Endometrium (tissue), 2 donors: ENCODE results near the gene MEMO1.
"Not testable (repeated sequence)": the region's sequence is repeated elsewhere in the genome, so short reads cannot be mapped to it uniquely, and the experiment has no call there.

Experiments
- FAIRE-seq: peaks from 2 replicates; lab custom pipeline; 2012; peaks lifted over from hg19 to GRCh38; lab: Jason Lieb, UNC
- donor health status: control.
- donor health status: control.

MEMO1 gene

GRCh38 chr2:31998731-31999383 lies 12.0 kb downstream of the MEMO1 start:
- FAIRE-seq, result no peak

GRCh38 chr2:31997653-31998052 lies 13.2 kb downstream of the MEMO1 start:
- no peak for FAIRE-seq

DNA sequence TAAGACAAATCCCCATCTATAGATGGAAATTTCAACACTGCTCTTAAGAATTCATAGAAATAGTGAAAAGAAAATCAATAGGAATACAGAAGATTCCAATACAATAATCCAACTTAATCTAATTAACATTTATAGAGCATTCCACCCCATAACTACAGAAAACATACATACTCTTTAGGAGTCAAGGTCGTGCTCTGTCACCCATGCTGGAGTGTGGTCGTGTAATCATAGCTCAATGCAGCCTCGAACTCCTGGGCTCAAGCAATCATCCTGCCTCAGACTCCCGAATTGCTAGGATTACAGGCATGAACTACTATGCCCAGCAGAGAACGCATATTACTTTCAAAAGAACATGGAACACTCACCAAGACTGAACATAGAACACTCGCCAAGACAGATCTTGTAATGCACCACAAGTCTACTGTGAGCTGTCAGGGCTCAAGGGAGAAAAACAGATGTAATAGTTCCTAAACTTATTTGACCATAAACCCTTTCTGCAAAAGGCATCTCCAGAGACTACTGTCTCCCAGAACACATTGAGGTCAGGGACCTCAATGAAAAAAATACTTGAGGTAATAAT lies 14.1 kb downstream of the MEMO1 start:
- FAIRE-seq, result no peak

DNA sequence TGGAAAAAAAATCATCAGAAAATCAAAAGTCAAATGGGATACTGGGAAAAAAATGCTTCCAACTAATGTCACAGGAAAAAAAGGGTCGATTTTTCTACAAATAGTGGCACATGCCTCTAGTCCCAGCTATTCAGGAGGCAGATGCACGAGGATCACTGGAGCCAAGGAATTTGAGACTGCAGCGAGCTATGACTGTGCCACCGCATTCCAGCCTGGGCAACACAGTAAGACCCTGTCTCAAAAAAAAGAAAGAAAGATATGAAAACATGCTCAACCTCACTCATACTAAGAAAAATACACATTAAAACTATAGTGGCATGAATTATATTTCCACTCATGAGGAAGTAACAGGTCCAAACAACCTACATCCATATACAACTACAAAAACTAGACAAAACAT lies 17.9 kb downstream of the MEMO1 start:
- FAIRE-seq, result no peak

- FAIRE-seq, result no peak
These were observed 18.7 kb downstream of the MEMO1 start for GRCh38 chr2:31992025-31992579.

DNA sequence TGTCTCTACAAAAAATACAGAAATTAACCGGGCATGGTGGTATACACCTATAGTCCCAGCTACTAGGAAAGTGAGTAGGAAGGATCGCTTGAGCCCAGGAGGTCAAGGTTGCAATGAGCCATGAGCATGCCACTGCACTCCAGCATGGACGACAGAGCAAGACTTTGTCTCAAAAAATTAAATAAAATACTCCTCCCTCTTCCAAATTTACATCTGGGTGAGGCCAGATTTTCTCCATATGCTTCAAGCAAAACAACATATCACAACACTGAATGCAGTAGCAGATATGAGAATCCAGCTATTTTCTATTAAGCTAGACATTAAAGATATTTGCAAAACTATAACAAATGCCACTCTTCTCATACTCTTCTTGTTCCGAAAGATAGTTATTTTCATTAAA lies 20.9 kb downstream of the MEMO1 start:
- FAIRE-seq, result no peak

DNA sequence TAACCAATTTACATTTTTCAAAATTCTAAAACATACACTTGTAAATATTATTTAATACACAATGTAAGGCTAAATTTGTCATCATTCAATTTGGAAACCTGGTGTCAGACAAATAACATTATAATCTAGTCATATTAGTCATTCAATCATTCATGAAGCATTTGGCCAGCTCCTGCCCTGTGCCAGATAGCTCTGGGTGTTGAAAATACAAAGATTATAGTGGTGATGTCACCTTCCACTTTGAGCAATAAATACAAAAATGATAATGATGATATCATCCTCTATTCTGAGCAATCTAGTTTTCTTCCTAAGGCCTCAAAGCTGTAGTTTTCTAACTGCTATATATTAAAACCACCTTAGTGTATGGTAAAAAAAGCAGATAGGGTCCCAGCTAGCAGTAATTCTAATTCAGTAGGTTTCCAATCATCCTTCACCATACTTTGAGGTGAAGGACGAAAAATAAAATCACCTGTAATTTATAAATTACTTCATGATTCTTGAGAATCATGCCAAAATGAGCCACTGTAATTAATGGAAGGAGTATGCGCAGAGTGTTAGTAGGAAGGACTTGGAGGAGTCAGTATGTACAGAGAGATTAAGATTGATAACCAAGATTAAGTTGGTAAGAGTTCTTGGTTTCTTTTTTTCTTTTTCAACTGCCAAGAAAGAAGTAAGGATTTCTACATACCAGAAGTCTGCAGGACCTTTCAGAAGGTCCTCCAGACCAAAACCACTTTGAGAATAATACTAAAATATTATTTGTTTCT lies 23.2 kb downstream of the MEMO1 start:
- FAIRE-seq, result no peak

DNA sequence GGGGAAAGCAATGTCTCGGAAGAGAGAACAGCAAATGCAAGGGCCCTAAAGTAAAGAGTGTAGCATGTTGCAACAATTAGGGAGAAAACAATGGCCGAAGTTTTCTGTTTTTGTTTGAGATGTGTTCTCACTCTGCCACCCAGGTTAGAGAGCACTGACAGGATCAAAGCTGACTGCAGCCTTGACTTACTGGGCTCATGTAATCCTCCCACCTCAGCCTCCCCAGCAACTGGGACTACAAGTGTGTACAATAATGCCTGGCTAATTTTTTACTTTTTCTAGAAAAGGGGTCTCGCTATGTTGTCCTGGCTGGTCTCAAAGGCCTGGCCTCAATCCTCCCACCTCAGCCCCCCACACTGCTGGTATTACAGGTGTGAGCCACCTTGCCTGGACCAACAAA lies 23.9 kb downstream of the MEMO1 start:
- no peak for FAIRE-seq

GRCh38 chr2:31983762-31984467 lies 26.9 kb downstream of the MEMO1 start:
- no peak for FAIRE-seq

DNA sequence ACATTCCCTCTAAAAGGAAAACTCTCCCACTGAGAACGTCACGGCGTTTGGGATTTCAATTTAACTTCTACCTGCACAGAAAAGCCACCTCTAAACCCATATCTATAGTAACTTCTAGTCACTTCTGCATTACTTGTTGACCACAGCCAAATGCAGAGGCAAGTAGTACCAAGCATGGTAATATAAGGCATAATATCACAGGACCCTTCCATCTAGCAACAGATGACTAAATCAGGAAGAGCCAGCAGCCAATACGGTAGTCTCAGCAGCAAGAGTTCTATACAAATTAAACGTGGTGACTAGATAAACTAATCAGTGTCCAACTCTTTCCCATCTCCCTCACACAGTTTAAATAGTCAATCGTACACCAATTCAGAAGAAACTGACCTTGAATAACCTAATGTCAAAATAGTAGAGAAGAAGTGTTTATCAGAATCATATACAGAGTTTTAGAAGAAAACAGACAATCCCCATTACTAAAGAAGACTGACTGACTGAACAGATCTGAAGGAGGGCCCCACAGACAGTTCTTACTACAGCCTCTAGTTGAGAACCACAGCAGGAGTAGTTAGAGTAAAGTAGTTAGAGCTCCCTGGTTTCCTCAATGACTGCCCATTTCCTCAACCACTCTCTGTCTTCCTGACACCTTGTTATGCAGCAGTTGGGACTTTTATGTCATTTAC lies 30.0 kb downstream of the MEMO1 start:
- FAIRE-seq, result no peak

DNA sequence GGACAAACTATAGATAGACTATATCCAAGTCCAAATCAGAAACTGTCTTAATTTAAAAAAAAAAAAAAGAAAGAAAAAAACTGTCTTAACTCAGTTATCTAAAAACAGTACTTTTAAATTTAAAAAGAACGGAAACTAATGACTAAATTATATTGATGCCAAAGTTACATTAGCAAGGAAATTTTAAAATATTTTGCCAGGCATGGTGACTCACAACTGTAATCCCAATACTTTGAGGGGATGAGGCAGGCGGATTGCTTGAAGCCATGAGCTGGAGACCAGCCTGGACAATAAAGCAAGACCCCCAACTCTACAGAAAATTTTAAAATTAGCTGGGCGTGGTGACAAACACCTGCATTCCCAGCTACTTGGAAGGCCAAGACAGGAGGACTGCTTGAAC lies 30.9 kb downstream of the MEMO1 start:
- peak; percentile 70 for FAIRE-seq

DNA sequence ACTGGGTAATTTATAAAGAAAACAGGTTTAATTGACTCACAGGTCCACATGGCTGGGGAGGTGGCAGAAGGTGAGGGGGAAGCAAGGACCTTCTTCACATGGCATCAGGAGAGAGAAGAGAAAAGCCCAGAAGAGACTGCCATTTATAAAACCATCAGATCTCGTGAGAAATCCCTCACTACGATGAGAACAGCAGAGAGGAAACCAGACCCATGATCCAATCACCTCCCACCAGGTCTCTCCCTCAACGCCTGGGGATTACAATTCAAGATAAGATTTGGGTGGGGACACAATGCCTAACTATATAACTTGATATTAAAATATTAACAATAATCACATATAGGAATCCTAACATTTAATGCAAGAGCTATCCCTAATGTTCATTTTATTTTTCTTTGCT lies 31.8 kb downstream of the MEMO1 start:
- FAIRE-seq, result no peak

- FAIRE-seq, result no peak
These were observed 32.4 kb downstream of the MEMO1 start for GRCh38 chr2:31978436-31978835.

DNA sequence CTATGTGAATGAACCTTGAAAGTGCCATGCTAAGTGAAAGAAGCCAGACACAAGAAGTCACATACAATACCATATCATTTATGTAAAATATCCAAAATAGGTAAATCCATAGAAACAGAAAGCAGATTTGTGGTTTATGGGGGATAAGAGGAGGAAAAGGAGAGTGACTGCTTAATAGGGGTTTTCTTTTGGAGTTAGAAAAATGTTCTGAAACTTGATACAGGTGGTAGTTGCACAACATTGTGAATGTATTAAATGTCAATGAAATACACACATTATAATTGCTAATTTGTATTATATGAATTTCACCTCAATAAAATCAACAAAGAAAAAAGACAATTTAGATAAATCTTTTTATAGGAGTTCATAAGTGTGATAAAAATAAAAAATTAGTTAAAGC lies 37.1 kb downstream of the MEMO1 start:
- no peak for FAIRE-seq

- no peak for FAIRE-seq
These were observed 38.7 kb downstream of the MEMO1 start for GRCh38 chr2:31972059-31972458.

- no peak for FAIRE-seq
These were observed 41.6 kb downstream of the MEMO1 start for GRCh38 chr2:31969178-31969577.

- FAIRE-seq, result no peak
These were observed 43.0 kb downstream of the MEMO1 start for GRCh38 chr2:31967790-31968189.

GRCh38 chr2:31966402-31966801 lies 44.4 kb downstream of the MEMO1 start:
- not testable (repeated sequence) for FAIRE-seq

- FAIRE-seq, result no peak
These were observed 45.7 kb downstream of the MEMO1 start for GRCh38 chr2:31965094-31965493.

- FAIRE-seq, result no peak
These were observed 47.9 kb downstream of the MEMO1 start for GRCh38 chr2:31962757-31963361.

DNA sequence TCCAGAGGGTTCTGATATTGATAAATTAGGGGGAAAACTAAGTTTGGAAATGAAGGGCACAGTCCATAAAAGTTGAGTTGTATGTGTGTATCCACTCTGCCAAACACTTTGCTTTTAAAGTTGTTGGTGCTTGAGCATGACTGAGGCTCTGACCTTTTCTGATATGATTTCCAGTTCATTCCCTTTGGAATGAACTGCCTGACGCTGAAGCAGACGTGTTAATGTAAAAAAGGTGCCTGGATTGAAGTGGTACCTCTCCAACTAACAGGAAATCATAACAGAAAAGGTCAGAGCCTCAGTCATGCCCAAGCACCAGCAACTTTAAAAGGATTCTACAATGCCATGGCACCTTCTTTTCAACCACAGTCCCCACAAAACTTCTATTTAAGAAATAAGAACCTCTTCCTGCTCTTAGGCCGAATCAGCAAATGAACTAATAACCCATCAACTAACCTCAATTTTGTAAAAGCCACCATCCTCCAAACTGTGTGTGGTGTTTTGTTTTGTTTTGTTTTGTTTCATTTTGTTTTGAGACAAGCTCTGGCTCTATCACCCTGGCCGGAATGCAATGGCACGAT lies 52.6 kb downstream of the MEMO1 start:
- FAIRE-seq, result no peak
